ENCODE data around the gene CTSC. TPM values are rescaled to one million over a fixed set of nuclear protein-coding genes. Genes with fewer than 3 reads are reported as not detected.

Gene CTSC
- total RNA-seq, 1 donor from 2014 or later, result 99.6 TPM

GRCh38 chr11:88344869-88345268 lies 7.3 kb upstream of the CTSC start:
- no peak for DNase-seq (ENCODE audit: low spot score)
- intact Hi-C loops (cut with micrococcal nuclease), result loop anchor here (1.0 kb wide), 2 partner anchors 8 to 9 kb away; partner anchors contain the start of gene CTSC
- Mint-ChIP-seq H3K27ac (no peak overlapping the region), H3K9me3 (no peaks in the 10 kb centered on the region), H3K4me3 (no peak overlapping the region), H3K4me1 (ENCODE audit: low read depth) (peaks cover 30% of the 10 kb centered on the region), H3K36me3 (ENCODE audit: low read depth) (peaks cover 2% of the 10 kb centered on the region), H3K27me3 (ENCODE audit: insufficient read depth) (peaks cover 3% of the 10 kb centered on the region)

DNA sequence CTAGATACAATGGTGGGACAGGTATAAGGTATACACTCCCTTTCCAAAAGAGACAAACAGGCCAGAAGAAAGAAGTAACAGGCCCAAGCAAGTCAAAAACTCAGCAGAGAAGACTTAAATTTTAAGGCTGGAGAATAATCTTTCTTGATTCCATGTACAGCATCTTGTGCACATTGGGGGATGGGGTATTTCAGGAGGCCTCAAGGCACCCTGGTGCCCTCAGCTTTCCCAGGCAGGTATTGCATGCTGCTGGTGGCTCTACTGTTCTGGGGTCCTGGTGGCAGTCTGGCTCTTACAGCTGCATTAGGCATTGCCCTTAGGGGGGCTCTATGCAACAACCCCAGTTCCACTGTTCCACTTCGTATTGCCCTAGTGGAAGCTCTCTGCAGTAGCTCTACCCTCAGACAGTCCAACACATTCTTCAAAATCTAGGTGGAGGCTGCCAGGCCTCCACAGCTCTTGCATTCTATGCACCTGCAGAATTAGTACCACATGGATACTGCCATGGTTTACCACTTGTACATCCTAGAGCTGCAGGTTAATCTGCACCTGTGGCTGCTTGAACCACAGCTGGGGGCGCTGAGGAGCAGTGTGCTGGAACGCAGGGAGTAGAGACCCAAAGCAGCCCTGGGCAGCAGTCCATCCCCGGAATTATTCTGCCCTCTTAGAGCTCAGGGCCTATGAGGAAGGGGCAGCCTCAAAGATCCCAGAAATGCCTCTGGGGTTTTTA lies 4.2 kb upstream of the CTSC start:
- H3K36me3 Mint-ChIP-seq (ENCODE audit: low read depth), result no peaks in the 10 kb centered on the region
- H3K27me3 Mint-ChIP-seq (ENCODE audit: insufficient read depth), result no peaks in the 10 kb centered on the region
- intact Hi-C loops (cut with micrococcal nuclease), result no loop called here
- no peaks in the 10 kb centered on the region for H3K9me3 Mint-ChIP-seq
- H3K4me1 Mint-ChIP-seq (ENCODE audit: low read depth), result peaks cover 49% of the 10 kb centered on the region
- DNase-seq (ENCODE audit: low spot score), result no peak
- H3K4me3 Mint-ChIP-seq, result no peak overlapping the region
- H3K27ac Mint-ChIP-seq, result no peak overlapping the region

DNA sequence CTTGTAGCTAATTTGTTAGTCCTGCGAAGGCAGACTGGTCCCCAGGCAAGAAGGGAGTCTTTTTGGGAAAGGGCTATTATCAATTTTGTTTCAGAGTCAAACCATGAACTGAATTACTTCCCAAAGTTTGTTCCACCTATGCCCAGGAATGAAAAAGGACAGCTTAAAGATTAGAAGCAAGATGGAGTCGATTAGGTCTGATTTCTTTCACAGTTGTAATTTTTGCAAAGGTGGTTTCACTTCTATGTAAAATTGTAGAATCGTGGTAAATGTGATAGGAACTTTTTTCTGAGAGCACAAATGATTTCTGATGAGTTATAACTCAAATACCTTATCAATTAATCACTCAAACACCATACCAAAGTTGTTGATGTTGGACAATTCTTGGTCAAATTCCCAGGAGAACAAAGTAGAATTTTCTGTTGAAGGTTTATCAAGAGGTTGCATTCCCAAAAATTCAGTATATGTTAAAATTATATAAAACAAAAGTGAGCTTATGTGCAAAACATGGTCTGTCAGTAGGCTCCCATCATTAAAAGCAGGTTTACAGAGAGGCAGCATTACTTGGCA lies 2.9 kb upstream of the CTSC start:
- no peak for DNase-seq (ENCODE audit: low spot score)
- Mint-ChIP-seq H3K4me1 (ENCODE audit: low read depth) (peaks cover 45% of the 10 kb centered on the region), H3K9me3 (no peaks in the 10 kb centered on the region), H3K27me3 (ENCODE audit: insufficient read depth) (no peaks in the 10 kb centered on the region), H3K27ac (no peak overlapping the region), H3K4me3 (no peak overlapping the region), H3K36me3 (ENCODE audit: low read depth) (peaks cover 5% of the 10 kb centered on the region)
- intact Hi-C loops (cut with micrococcal nuclease), result no loop called here

DNA sequence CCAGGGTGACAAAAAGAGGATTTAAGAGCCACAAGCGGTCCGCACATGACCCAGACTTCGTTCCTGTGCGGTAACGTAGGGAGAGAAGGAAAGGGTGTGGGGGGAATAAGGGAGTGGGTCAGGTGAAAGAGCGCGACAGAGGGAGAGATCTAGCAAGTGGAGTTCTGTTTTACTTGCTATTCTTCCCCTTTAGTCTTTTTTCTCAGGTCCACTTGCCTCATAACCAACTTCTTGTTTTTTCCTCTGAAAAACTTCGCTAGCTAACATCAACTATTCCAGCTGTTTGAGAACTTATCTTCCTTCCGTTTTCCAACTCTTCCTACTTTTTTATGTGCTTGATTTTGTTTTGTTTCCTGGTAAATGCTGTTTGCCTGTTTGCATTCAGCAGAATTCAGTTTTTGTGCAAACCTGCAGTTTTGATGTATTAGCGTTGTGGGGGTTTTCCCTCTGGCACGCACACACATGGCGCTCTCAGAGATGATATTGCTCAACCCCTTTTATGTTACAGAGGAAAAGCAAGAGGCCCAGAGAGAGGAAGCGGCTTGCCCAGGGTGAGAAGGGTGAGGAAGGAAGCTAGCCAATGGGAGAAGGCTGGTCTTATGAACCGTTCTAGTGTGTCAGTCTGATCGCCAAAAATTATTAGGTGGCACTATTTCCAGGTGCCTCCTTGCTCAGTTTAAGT lies 592 bp upstream of the CTSC start:
- DNase-seq (ENCODE audit: low spot score), result peak; percentile 36
- H3K4me3 Mint-ChIP-seq, result peak overlapping the region; percentile 90
- intact Hi-C loops (cut with micrococcal nuclease), result loop anchor here (1.0 to 5.0 kb wide), 10 partner anchors 7 to 1885 kb away; partner anchors contain the start of gene CHORDC1
- peaks cover 22% of the 10 kb centered on the region for H3K36me3 Mint-ChIP-seq (ENCODE audit: low read depth)
- H3K9me3 Mint-ChIP-seq, result no peaks in the 10 kb centered on the region
- H3K4me1 Mint-ChIP-seq (ENCODE audit: low read depth), result peaks cover 62% of the 10 kb centered on the region
- H3K27ac Mint-ChIP-seq, result peak overlapping the region; percentile 94
- no peaks in the 10 kb centered on the region for H3K27me3 Mint-ChIP-seq (ENCODE audit: insufficient read depth)

- Mint-ChIP-seq H3K4me3 (peak overlapping the region; percentile 90), H3K27me3 (ENCODE audit: insufficient read depth) (no peaks in the 10 kb centered on the region), H3K4me1 (ENCODE audit: low read depth) (peaks cover 71% of the 10 kb centered on the region), H3K27ac (peak overlapping the region; percentile 42), H3K9me3 (no peaks in the 10 kb centered on the region), H3K36me3 (ENCODE audit: low read depth) (peaks cover 45% of the 10 kb centered on the region)
- DNase-seq (ENCODE audit: low spot score), result no peak
- intact Hi-C loops (cut with micrococcal nuclease), result loop anchor here (5.0 kb wide), 1 partner anchor 152 kb away; no protein-coding TSS in a partner anchor
These were observed 2.3 kb downstream of the CTSC start for GRCh38 chr11:88335284-88335683.

DNA sequence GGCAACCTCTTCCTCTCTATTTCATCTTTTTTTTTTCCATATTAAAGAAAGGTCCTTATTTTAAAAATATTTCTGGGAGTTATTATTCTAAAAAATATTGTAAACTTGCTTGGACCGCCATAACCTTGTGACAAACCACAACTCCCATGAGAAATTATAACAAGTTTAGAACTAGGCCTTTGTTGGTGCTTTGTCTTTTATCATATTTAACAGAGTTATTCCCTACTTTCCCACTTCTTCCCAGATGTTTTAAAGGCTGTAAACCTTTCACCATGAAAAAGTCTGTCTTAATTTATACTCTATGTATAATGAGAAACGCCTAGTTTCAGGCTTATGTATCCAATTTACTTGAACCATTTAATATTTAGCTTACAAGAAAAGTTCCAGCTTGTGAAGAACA lies 3.7 kb downstream of the CTSC start:
- Mint-ChIP-seq H3K4me1 (ENCODE audit: low read depth) (peaks cover 71% of the 10 kb centered on the region), H3K36me3 (ENCODE audit: low read depth) (peaks cover 58% of the 10 kb centered on the region), H3K27ac (peak overlapping the region; percentile 55), H3K4me3 (peak overlapping the region; percentile 58), H3K9me3 (no peaks in the 10 kb centered on the region), H3K27me3 (ENCODE audit: insufficient read depth) (no peaks in the 10 kb centered on the region)
- intact Hi-C loops (cut with micrococcal nuclease), result loop anchor here (1.0 kb wide), 2 partner anchors 8 to 154 kb away; no protein-coding TSS in a partner anchor
- DNase-seq (ENCODE audit: low spot score), result no peak

GRCh38 chr11:88332851-88333250 lies 4.7 kb downstream of the CTSC start:
- H3K27me3 Mint-ChIP-seq (ENCODE audit: insufficient read depth), result no peaks in the 10 kb centered on the region
- intact Hi-C loops (cut with micrococcal nuclease), result no loop called here
- DNase-seq (ENCODE audit: low spot score), result no peak
- H3K9me3 Mint-ChIP-seq, result no peaks in the 10 kb centered on the region
- peaks cover 69% of the 10 kb centered on the region for H3K4me1 Mint-ChIP-seq (ENCODE audit: low read depth)
- no peak overlapping the region for H3K27ac Mint-ChIP-seq
- peak overlapping the region; percentile 22 for H3K4me3 Mint-ChIP-seq
- peaks cover 60% of the 10 kb centered on the region for H3K36me3 Mint-ChIP-seq (ENCODE audit: low read depth)

DNA sequence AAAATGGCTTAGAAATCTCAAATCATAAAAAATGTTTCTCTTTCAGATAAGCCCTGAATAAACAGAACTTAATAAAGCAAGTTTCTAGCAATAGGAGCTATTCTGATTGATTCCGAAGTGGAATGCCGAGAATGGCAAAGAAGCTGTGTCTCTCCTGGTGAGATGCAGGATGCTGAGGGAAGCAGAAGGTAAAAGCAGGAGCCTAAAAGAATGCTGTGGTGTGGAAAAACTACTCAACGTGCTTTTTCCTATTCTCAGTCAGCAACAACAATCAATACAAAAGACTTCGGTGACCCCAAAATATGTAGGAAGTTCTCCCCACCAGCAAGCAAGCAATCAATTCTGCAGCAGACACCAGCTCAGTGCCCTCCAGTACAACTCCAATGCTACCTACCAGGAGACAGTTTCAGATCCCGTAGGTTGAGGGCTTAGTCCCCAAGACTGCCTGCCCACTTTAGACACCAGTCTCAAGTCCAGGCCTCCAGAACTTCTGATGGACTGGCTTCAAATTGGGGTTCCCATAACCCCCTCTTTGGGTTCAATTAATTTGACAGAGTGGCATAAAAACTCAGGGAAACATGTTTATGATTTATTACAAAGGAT lies 6.6 kb downstream of the CTSC start:
- H3K4me3 Mint-ChIP-seq, result no peak overlapping the region
- peaks cover 69% of the 10 kb centered on the region for H3K36me3 Mint-ChIP-seq (ENCODE audit: low read depth)
- intact Hi-C loops (cut with micrococcal nuclease), result no loop called here
- no peak for DNase-seq (ENCODE audit: low spot score)
- H3K27ac Mint-ChIP-seq, result no peak overlapping the region
- peaks cover 87% of the 10 kb centered on the region for H3K4me1 Mint-ChIP-seq (ENCODE audit: low read depth)
- H3K27me3 Mint-ChIP-seq (ENCODE audit: insufficient read depth), result no peaks in the 10 kb centered on the region
- H3K9me3 Mint-ChIP-seq, result no peaks in the 10 kb centered on the region

DNA sequence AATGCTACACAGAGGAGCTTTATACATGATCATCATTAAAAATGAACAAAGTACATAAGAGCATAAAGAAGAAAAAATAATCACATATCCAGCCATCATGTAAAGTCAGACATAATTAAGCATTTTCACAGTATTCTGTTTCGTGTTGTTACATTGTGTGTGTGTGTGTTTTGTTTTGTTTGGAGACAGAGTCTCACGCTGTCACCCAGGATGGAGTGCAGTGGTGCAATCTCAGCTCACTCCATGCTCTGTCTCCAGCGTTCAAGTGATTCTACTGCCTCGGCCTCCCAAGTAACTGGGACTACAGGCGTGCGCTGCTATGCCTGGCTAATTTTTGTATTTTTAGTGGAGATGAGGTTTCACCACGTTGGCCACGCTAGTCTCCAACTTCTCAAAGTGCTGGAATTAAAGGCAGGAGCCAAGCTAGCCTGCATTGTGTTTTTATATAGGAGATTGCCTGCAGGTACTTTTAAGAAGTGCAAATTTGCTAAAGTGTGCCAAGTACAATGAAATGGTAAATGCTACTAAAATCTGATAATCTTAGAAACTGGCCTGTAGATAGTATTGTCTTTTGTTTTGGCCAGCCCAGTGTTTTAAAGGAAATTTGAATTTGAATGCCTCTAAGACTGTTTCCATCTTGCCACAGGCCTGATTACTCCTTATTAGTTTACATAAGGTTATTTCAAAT lies 7.8 kb downstream of the CTSC start:
- H3K36me3 Mint-ChIP-seq (ENCODE audit: low read depth), result peaks cover 68% of the 10 kb centered on the region
- H3K4me3 Mint-ChIP-seq, result no peak overlapping the region
- no peaks in the 10 kb centered on the region for H3K9me3 Mint-ChIP-seq
- intact Hi-C loops (cut with micrococcal nuclease), result no loop called here
- no peak for DNase-seq (ENCODE audit: low spot score)
- no peak overlapping the region for H3K27ac Mint-ChIP-seq
- no peaks in the 10 kb centered on the region for H3K27me3 Mint-ChIP-seq (ENCODE audit: insufficient read depth)
- H3K4me1 Mint-ChIP-seq (ENCODE audit: low read depth), result peaks cover 87% of the 10 kb centered on the region

- H3K27ac Mint-ChIP-seq, result no peak overlapping the region
These were observed 9.9 kb downstream of the CTSC start for GRCh38 chr11:88327462-88328143.

DNA sequence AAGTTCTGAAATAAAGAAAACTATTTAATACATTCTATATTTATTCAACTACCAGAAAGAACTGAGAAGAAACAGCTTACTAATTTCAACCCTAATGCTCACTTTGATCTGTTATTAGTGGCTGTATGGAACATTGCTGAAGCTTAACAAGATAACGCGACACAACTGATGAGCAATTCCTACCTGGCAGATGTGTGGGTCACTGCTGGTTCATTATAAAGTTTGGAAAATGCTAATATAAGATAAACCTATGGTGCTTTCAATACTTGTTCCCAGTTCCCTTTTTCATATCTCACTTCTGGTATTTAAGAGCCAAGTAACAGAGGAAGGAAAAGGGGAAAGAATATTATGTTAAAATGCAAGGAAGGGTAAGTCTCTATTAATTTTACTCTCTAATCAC lies 10.5 kb downstream of the CTSC start:
- Mint-ChIP-seq H3K27ac (no peak overlapping the region), H3K9me3 (no peaks in the 10 kb centered on the region), H3K4me3 (no peak overlapping the region), H3K36me3 (ENCODE audit: low read depth) (peaks cover 75% of the 10 kb centered on the region), H3K27me3 (ENCODE audit: insufficient read depth) (no peaks in the 10 kb centered on the region), H3K4me1 (ENCODE audit: low read depth) (peaks cover 93% of the 10 kb centered on the region)
- DNase-seq (ENCODE audit: low spot score), result no peak
- intact Hi-C loops (cut with micrococcal nuclease), result loop anchor here (2.0 kb wide), 1 partner anchor 14 kb away; no protein-coding TSS in a partner anchor

More at GRCh38 chr11:88327462-88328143, 9.9 kb downstream of the CTSC start:
- Mint-ChIP-seq H3K4me1 (ENCODE audit: low read depth) (peaks cover 90% of the 10 kb centered on the region), H3K9me3 (no peaks in the 10 kb centered on the region), H3K4me3 (no peak overlapping the region), H3K27me3 (ENCODE audit: insufficient read depth) (no peaks in the 10 kb centered on the region), H3K36me3 (ENCODE audit: low read depth) (peaks cover 72% of the 10 kb centered on the region)
- intact Hi-C loops (cut with micrococcal nuclease), result loop anchor here (2.0 kb wide), 1 partner anchor 15 kb away; no protein-coding TSS in a partner anchor
- no peak for DNase-seq (ENCODE audit: low spot score)

- Mint-ChIP-seq H3K9me3 (no peaks in the 10 kb centered on the region), H3K4me3 (no peak overlapping the region)
- intact Hi-C loops (cut with micrococcal nuclease), result loop anchor here (1.0 to 2.0 kb wide), 2 partner anchors 8 to 13 kb away; no protein-coding TSS in a partner anchor
These were observed 11.4 kb downstream of the CTSC start for GRCh38 chr11:88326099-88326498.

More at GRCh38 chr11:88326099-88326498, 11.4 kb downstream of the CTSC start:
- H3K27me3 Mint-ChIP-seq (ENCODE audit: insufficient read depth), result no peaks in the 10 kb centered on the region
- H3K4me1 Mint-ChIP-seq (ENCODE audit: low read depth), result peaks cover 89% of the 10 kb centered on the region
- H3K36me3 Mint-ChIP-seq (ENCODE audit: low read depth), result peaks cover 75% of the 10 kb centered on the region
- no peak for DNase-seq (ENCODE audit: low spot score)
- H3K27ac Mint-ChIP-seq, result no peak overlapping the region
